ENCODE results near the gene STK36.

Gene STK36

DNA sequence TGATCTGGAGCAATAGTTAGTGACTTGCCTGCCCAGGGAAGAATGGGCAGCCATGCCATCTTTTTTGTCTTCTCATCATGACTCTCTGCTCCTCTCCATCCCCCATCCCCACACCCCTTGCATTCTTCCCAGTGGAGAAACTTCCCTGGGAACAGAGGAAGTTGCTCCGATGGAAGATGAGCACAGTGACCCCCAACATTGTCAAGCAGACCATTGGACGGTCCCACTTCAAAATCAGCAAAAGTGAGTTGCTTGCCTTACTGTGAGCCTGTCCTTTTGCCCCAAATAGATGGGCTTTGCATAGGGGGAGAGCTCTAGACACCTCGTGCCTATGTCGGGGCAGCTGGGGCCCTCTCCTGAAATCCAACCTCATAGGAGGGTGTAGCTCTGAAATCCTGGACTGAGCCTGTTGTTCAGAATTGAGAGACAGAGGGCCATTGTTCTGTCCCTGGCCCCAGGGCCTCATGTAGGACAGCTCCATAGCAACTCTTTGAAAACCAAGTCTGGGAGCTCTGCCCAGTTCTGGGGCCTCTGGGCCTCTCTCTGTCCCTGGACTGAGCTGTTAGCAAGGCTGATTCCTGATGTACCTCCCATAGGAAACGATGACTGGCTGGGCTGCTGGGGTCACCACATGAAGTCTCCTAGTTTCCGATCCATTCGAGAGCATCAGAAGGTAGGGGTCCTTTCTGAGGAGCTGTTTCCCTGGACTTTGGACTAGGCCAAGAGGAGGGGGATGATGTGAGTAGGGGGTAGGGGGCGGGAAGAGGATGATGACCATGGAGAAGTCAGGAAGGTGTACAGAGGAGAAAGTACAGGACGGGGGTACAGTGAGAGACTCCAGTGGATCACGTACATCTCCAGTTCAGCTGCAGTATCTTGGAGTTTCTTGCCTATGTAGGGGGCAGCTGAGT lies 73.9 kb downstream of the STK36 start:
- H3K4me1 Mint-ChIP-seq, result no peaks in the 10 kb centered on the region
- ATAC-seq (replicated peaks; ENCODE audit: extremely low read depth, poor library complexity, severe bottlenecking) (no peak), DNase-seq (ENCODE audit: low spot score in 2 of 2) (no peak)
- H3K27ac Mint-ChIP-seq (ENCODE audit: low read depth), result no peak overlapping the region
- no peaks in the 10 kb centered on the region for H3K9me3 Mint-ChIP-seq
- H3K36me3 Mint-ChIP-seq (ENCODE audit: insufficient read depth), result peaks cover 23% of the 10 kb centered on the region
- no peak overlapping the region for H3K4me3 Mint-ChIP-seq
- no peaks in the 10 kb centered on the region for H3K27me3 Mint-ChIP-seq

DNA sequence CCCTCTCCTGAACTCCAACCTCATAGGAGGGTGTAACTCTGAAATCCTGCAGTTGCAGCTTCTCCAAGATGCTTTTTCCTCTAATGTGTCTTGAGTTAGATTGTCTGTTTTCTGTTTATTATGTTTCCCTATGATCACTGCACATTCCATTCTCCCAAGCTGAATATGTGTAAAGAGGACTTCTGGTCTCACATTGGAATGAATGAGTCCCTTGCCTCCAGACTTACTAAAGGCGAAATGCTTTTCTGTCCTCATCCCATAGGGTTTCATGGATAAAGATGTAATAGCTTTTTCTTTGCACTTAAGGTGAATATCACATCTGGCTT lies 74.5 kb downstream of the STK36 start:
- ATAC-seq (replicated peaks; ENCODE audit: extremely low read depth, poor library complexity, severe bottlenecking), result no peak
- no peak for DNase-seq (ENCODE audit: low spot score in 2 of 2)
- Mint-ChIP-seq H3K4me3 (no peak overlapping the region), H3K9me3 (no peaks in the 10 kb centered on the region), H3K4me1 (no peaks in the 10 kb centered on the region), H3K36me3 (ENCODE audit: insufficient read depth) (peaks cover 24% of the 10 kb centered on the region), H3K27me3 (no peaks in the 10 kb centered on the region), H3K27ac (ENCODE audit: low read depth) (no peak overlapping the region)

DNA sequence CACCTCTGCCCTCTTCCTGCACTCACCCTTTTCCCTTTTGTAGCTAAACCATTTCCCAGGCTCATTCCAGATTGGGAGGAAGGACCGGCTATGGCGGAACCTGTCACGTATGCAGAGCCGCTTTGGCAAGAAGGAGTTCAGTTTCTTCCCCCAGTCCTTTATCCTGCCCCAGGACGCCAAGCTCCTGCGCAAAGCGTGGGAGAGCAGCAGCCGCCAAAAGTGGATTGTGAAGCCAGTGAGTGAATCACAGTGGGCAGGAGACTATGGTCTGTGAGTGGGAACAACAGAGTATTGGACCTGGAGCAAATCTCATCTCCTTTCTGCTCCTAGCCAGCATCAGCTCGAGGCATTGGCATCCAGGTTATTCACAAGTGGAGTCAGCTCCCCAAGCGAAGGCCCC lies 75.1 kb downstream of the STK36 start:
- H3K9me3 Mint-ChIP-seq, result no peaks in the 10 kb centered on the region
- DNase-seq (ENCODE audit: low spot score in 2 of 2) (no peak), ATAC-seq (replicated peaks; ENCODE audit: extremely low read depth, poor library complexity, severe bottlenecking) (no peak)
- no peak overlapping the region for H3K27ac Mint-ChIP-seq (ENCODE audit: low read depth)
- no peaks in the 10 kb centered on the region for H3K27me3 Mint-ChIP-seq
- H3K4me1 Mint-ChIP-seq, result no peaks in the 10 kb centered on the region
- peaks cover 29% of the 10 kb centered on the region for H3K36me3 Mint-ChIP-seq (ENCODE audit: insufficient read depth)
- H3K4me3 Mint-ChIP-seq, result no peak overlapping the region

DNA sequence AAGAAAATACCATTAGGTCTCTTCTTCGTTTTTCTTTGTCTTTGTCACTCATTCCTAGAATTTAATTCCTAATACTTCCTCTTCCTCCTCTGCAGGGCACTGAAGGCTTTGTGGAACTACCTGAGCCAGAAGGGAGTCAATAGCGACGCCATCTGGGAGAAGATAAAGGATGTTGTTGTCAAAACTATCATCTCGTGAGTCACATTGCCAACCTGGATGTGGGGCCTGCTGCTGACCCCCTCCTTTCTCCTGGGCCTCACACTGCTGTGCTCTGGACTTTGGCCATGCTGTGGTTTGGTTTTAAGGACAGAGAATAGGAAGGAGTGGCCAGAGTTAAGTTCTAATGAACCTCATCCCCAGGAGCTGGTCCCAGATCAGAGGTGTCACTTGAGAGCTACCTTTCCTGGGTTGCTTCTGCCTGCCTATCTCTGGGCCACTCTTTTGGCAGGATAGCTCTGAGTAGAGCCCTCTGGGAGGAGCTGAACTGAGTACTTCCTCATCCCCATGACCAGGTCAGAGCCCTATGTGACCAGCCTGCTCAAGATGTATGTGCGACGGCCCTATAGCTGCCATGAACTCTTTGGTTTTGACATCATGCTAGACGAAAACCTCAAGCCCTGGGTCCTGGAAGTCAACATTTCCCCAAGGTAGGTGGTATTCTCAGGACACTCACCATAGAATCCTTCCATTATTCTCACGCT lies 77.0 kb downstream of the STK36 start:
- Mint-ChIP-seq H3K27me3 (no peaks in the 10 kb centered on the region), H3K36me3 (ENCODE audit: insufficient read depth) (peaks cover 41% of the 10 kb centered on the region), H3K4me3 (no peak overlapping the region), H3K9me3 (no peaks in the 10 kb centered on the region), H3K27ac (ENCODE audit: low read depth) (no peak overlapping the region), H3K4me1 (no peaks in the 10 kb centered on the region)
- ATAC-seq (replicated peaks; ENCODE audit: extremely low read depth, poor library complexity, severe bottlenecking) (no peak), DNase-seq (ENCODE audit: low spot score in 2 of 2) (no peak)
